Measurements from ENCODE around the gene DVL3.

- TF ChIP-seq CTCF (IDR thresholded peaks at IDR 0.05) = no peak
- no peak for TF ChIP-seq NR3C1 (IDR thresholded peaks at IDR 0.05)
- no peak for TF ChIP-seq HOXA7 (CRISPR knock-in tag; IDR thresholded peaks at IDR 0.05)
- no peak for TF ChIP-seq POLR2A (IDR thresholded peaks at IDR 0.05; ENCODE audit: low read length)
- TF ChIP-seq NPAS2 (CRISPR knock-in tag; IDR thresholded peaks at IDR 0.05; ENCODE audit: borderline replicate concordance) = no peak
- TF ChIP-seq ESRRA (IDR thresholded peaks at IDR 0.05; ENCODE audit: borderline replicate concordance, low read length) = no peak
- TF ChIP-seq REST (IDR thresholded peaks at IDR 0.05) = no peak
- TF ChIP-seq E2F6 (IDR thresholded peaks at IDR 0.05; ENCODE audit: borderline replicate concordance, low read depth) = no peak
- TF ChIP-seq RNF2 (IDR thresholded peaks at IDR 0.05; ENCODE audit: borderline replicate concordance, low read depth) = no peak
- TF ChIP-seq MYC (IDR thresholded peaks at IDR 0.05; ENCODE audit: borderline replicate concordance, low read length) = no peak
- no peak for TF ChIP-seq SMC3 (IDR thresholded peaks at IDR 0.05)
- no peak for TF ChIP-seq EP300 (IDR thresholded peaks at IDR 0.05)
- no peak for TF ChIP-seq RAD21 (conservative IDR thresholded peaks at IDR 0.05 in 1 of 2, IDR thresholded peaks at IDR 0.05 in 1 of 2)
- no peak for TF ChIP-seq RARB (CRISPR knock-in tag; IDR thresholded peaks at IDR 0.05)
Measured at GRCh38 chr3:184140436-184140835, 14.7 kb upstream of the DVL3 start.

Data from A549 (cell line).